Measurements from ENCODE around the gene CPN1.
A peak's percentile ranks its signal among the peaks of the same experiment; 100 is the strongest.

The CPN1 gene

DNA sequence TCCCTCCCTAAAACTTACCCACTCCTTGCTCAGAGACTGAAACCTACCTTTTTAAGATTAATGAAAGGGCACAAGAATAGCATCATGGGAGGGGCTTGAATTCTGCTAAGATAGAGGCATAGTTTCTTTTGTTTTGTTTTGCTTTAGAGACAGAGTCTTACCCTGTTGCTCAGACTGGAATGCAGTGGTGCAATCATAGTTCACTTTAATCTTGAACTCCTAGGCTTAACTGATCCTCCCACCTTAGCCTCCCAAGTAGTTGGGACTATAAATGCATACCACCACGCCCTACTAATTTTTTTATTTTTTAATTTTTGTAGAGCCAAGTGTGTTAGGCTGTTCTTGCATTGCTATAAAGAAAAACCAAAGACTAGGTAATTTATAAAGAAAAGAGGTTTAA lies 54.3 kb downstream of the CPN1 start:
- Histone ChIP-seq H3K18ac (ENCODE audit: low read length) (no peak overlapping the region), H3K36me3 (replicated peaks in 1 of 2; ENCODE audit: control insufficient read depth in 2 of 2, insufficient read depth in 2 of 2, low read length in 2 of 2) (no peaks in the 10 kb centered on the region), H3K4me2 (ENCODE audit: insufficient read depth, low read length, poor library complexity, severe bottlenecking) (no peak overlapping the region), H3K4ac (ENCODE audit: low read length) (no peak overlapping the region), H2BK120ac (ENCODE audit: low read depth, low read length) (no peak overlapping the region), H3K4me3 (ENCODE audit: low read length in 2 of 2) (no peak overlapping the region), H2BK12ac (ENCODE audit: low read length) (no peak overlapping the region), H2AK5ac (ENCODE audit: low read depth, low read length) (no peak overlapping the region), H3K27ac (replicated peaks; ENCODE audit: low read length) (no peak overlapping the region), H3K27me3 (ENCODE audit: control insufficient read depth in 3 of 3, insufficient read depth in 3 of 3, low read depth in 1 of 3, low read length in 3 of 3) (no peaks in the 10 kb centered on the region), H3K79me1 (ENCODE audit: low read depth, low read length) (no peaks in the 10 kb centered on the region), H2BK5ac (ENCODE audit: low read length) (no peak overlapping the region), H3K9me3 (replicated peaks in 1 of 2; ENCODE audit: control insufficient read depth in 2 of 2, insufficient read depth in 1 of 2, low read depth in 1 of 2, low read length in 2 of 2) (peaks cover 2 to 10% of the 10 kb centered on the region in 2 donors), H3K9ac (ENCODE audit: low read depth, low read length, poor library complexity) (no peak overlapping the region), H3K23ac (ENCODE audit: low read depth, low read length, poor library complexity) (no peak overlapping the region), H2BK15ac (ENCODE audit: low read length) (no peak overlapping the region), H2AFZ (ENCODE audit: low read length) (no peak overlapping the region), H4K91ac (ENCODE audit: low read depth, low read length, poor library complexity) (no peak overlapping the region), H3K14ac (ENCODE audit: low read length) (no peak overlapping the region), H4K8ac (ENCODE audit: low read depth, low read length) (no peak overlapping the region), H3K4me1 (ENCODE audit: control insufficient read depth in 2 of 2, insufficient read depth in 1 of 2, low read depth in 1 of 2, low read length in 2 of 2) (peaks cover 4 to 6% of the 10 kb centered on the region in 2 donors)
- no CpG with 5 or more reads among the region's 1 CpG for WGBS, 2 donors (ENCODE audit: extremely low coverage in 2 of 2, insufficient read length in 2 of 2, insufficient replicate concordance in 1 of 2)
- DNase-seq (ENCODE audit: low spot score), result no peak

DNA sequence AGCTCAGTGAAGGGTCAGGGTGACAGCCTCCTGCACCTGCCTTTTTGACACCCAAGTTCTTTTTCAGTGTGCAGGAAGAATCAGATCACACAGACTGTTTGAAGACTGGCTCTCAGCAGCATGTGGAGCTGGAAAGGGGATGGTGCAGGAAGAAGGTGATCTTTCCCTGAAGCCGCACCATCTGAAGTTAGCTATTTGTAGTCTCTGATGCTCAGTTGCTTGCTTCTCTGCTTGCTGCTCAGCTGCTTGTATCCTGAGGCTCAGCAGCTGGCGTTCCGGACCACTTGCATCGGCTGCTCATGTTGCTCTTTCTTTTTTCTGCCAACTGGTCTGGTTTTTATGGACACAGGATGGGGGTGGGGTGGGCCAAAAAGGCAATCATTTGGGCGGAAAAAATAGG lies 56.1 kb downstream of the CPN1 start:
- Histone ChIP-seq H3K36me3 (replicated peaks in 1 of 2; ENCODE audit: control insufficient read depth in 2 of 2, insufficient read depth in 2 of 2, low read length in 2 of 2) (no peaks in the 10 kb centered on the region), H2BK120ac (ENCODE audit: low read depth, low read length) (no peak overlapping the region), H2BK15ac (ENCODE audit: low read length) (no peak overlapping the region), H3K4ac (ENCODE audit: low read length) (no peak overlapping the region), H3K14ac (ENCODE audit: low read length) (no peak overlapping the region), H3K18ac (ENCODE audit: low read length) (no peak overlapping the region), H4K91ac (ENCODE audit: low read depth, low read length, poor library complexity) (no peak overlapping the region), H3K23ac (ENCODE audit: low read depth, low read length, poor library complexity) (no peak overlapping the region), H3K79me1 (ENCODE audit: low read depth, low read length) (no peaks in the 10 kb centered on the region), H2BK5ac (ENCODE audit: low read length) (no peak overlapping the region), H3K9ac (ENCODE audit: low read depth, low read length, poor library complexity) (no peak overlapping the region), H2BK12ac (ENCODE audit: low read length) (no peak overlapping the region), H4K8ac (ENCODE audit: low read depth, low read length) (no peak overlapping the region), H3K27ac (replicated peaks; ENCODE audit: low read length) (no peak overlapping the region), H2AFZ (ENCODE audit: low read length) (peak overlapping the region; percentile 24), H3K4me2 (ENCODE audit: insufficient read depth, low read length, poor library complexity, severe bottlenecking) (no peak overlapping the region), H3K4me1 (ENCODE audit: control insufficient read depth in 2 of 2, insufficient read depth in 1 of 2, low read depth in 1 of 2, low read length in 2 of 2) (peaks cover 4 to 6% of the 10 kb centered on the region in 2 donors), H3K27me3 (ENCODE audit: control insufficient read depth in 3 of 3, insufficient read depth in 3 of 3, low read depth in 1 of 3, low read length in 3 of 3) (no peaks in the 10 kb centered on the region), H3K9me3 (replicated peaks in 1 of 2; ENCODE audit: control insufficient read depth in 2 of 2, insufficient read depth in 1 of 2, low read depth in 1 of 2, low read length in 2 of 2) (peaks cover 2 to 10% of the 10 kb centered on the region in 2 donors), H3K4me3 (ENCODE audit: low read length in 2 of 2) (no peak overlapping the region), H2AK5ac (ENCODE audit: low read depth, low read length) (no peak overlapping the region)
- DNase-seq (ENCODE audit: low spot score), result no peak
- WGBS, 2 donors (ENCODE audit: extremely low coverage in 2 of 2, insufficient read length in 2 of 2, insufficient replicate concordance in 1 of 2), result no CpG with 5 or more reads among the region's 5 CpGs

DNA sequence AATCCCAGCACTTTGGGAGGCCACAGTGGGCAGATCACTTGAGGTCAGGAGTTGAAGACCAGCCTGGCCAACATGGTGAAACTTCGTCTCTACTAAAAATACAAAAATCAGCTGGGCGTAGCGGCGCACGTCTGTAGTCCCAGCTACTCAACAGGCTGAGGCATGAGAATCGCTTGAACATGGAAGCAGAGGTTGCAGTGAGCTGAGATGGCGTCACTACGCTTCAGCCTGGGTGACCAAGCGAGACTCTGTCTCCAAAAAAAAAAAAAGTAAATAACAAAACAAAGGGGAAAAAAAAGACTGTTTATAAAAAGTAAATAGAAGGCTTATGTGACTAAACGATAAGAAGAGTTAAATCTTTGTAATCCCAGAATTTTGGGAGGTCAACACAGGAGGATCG lies 56.9 kb downstream of the CPN1 start:
- no CpG with 5 or more reads among the region's 11 CpGs for WGBS, 2 donors (ENCODE audit: extremely low coverage in 2 of 2, insufficient read length in 2 of 2, insufficient replicate concordance in 1 of 2)
- Histone ChIP-seq H3K18ac (ENCODE audit: low read length) (no peak overlapping the region), H2BK5ac (ENCODE audit: low read length) (no peak overlapping the region)

DNA sequence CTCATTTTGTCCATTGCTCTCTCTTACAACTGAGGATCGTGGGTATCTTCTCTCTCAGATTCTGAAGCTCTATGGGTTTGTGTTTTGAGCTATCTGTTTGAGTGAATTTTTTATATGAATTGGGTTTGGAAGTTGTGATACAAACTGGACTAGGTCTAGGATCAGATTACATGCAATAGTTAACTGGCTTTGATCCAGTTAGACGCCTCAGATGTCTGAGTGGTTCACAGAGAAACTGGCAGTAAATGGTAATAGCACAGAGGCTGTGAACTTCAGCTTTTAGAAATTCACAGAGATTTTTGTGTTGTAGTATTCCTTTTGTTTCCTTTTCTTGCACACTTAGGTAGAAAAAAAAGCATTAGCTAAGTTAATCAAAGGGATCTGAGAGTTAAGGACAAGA lies 59.3 kb downstream of the CPN1 start:
- WGBS, 2 donors (ENCODE audit: extremely low coverage in 2 of 2, insufficient read length in 2 of 2, insufficient replicate concordance in 1 of 2), result no CpG with 5 or more reads among the region's 2 CpGs
- no peak overlapping the region for H2AK5ac ChIP-seq (ENCODE audit: low read depth, low read length)

More for the DNA sequence above, 56.9 kb downstream of the CPN1 start:
- no peak overlapping the region for H2AFZ ChIP-seq (ENCODE audit: low read length)
- no peak overlapping the region for H3K4ac ChIP-seq (ENCODE audit: low read length)
- no peak overlapping the region for H3K23ac ChIP-seq (ENCODE audit: low read depth, low read length, poor library complexity)
- no peak overlapping the region for H2AK5ac ChIP-seq (ENCODE audit: low read depth, low read length)
- no peak for DNase-seq (ENCODE audit: low spot score)
- H3K36me3 ChIP-seq (replicated peaks in 1 of 2; ENCODE audit: control insufficient read depth in 2 of 2, insufficient read depth in 2 of 2, low read length in 2 of 2), result no peaks in the 10 kb centered on the region
- H3K9ac ChIP-seq (ENCODE audit: low read depth, low read length, poor library complexity), result no peak overlapping the region
- H2BK12ac ChIP-seq (ENCODE audit: low read length), result no peak overlapping the region
- no peak overlapping the region for H4K91ac ChIP-seq (ENCODE audit: low read depth, low read length, poor library complexity)
- no peak overlapping the region for H3K4me2 ChIP-seq (ENCODE audit: insufficient read depth, low read length, poor library complexity, severe bottlenecking)
- no peak overlapping the region for H4K8ac ChIP-seq (ENCODE audit: low read depth, low read length)
- H3K4me3 ChIP-seq (ENCODE audit: low read length in 2 of 2), result no peak overlapping the region
- H3K14ac ChIP-seq (ENCODE audit: low read length), result no peak overlapping the region
- no peak overlapping the region for H2BK120ac ChIP-seq (ENCODE audit: low read depth, low read length)
- H3K4me1 ChIP-seq (ENCODE audit: control insufficient read depth in 2 of 2, insufficient read depth in 1 of 2, low read depth in 1 of 2, low read length in 2 of 2), result peaks cover 6 to 7% of the 10 kb centered on the region in 2 donors
- no peaks in the 10 kb centered on the region for H3K79me1 ChIP-seq (ENCODE audit: low read depth, low read length)
- no peak overlapping the region for H3K27ac ChIP-seq (replicated peaks; ENCODE audit: low read length)
- H2BK15ac ChIP-seq (ENCODE audit: low read length), result no peak overlapping the region
- H3K9me3 ChIP-seq (replicated peaks in 1 of 2; ENCODE audit: control insufficient read depth in 2 of 2, insufficient read depth in 1 of 2, low read depth in 1 of 2, low read length in 2 of 2), result peaks cover 2 to 10% of the 10 kb centered on the region in 2 donors
- H3K27me3 ChIP-seq (ENCODE audit: control insufficient read depth in 3 of 3, insufficient read depth in 3 of 3, low read depth in 1 of 3, low read length in 3 of 3), result no peaks in the 10 kb centered on the region

More for the DNA sequence above, 59.3 kb downstream of the CPN1 start:
- Histone ChIP-seq H2AFZ (ENCODE audit: low read length) (no peak overlapping the region), H3K4ac (ENCODE audit: low read length) (no peak overlapping the region), H3K27ac (replicated peaks; ENCODE audit: low read length) (no peak overlapping the region), H3K27me3 (ENCODE audit: control insufficient read depth in 3 of 3, insufficient read depth in 3 of 3, low read depth in 1 of 3, low read length in 3 of 3) (no peaks in the 10 kb centered on the region), H3K4me1 (ENCODE audit: control insufficient read depth in 2 of 2, insufficient read depth in 1 of 2, low read depth in 1 of 2, low read length in 2 of 2) (peaks cover 6 to 7% of the 10 kb centered on the region in 2 donors), H4K8ac (ENCODE audit: low read depth, low read length) (no peak overlapping the region), H3K18ac (ENCODE audit: low read length) (no peak overlapping the region), H2BK12ac (ENCODE audit: low read length) (no peak overlapping the region), H3K9me3 (replicated peaks in 1 of 2; ENCODE audit: control insufficient read depth in 2 of 2, insufficient read depth in 1 of 2, low read depth in 1 of 2, low read length in 2 of 2) (no peaks in the 10 kb centered on the region), H3K23ac (ENCODE audit: low read depth, low read length, poor library complexity) (no peak overlapping the region), H4K91ac (ENCODE audit: low read depth, low read length, poor library complexity) (no peak overlapping the region), H2BK120ac (ENCODE audit: low read depth, low read length) (no peak overlapping the region), H2BK15ac (ENCODE audit: low read length) (no peak overlapping the region), H3K36me3 (replicated peaks in 1 of 2; ENCODE audit: control insufficient read depth in 2 of 2, insufficient read depth in 2 of 2, low read length in 2 of 2) (no peaks in the 10 kb centered on the region), H3K79me1 (ENCODE audit: low read depth, low read length) (no peaks in the 10 kb centered on the region), H3K4me3 (ENCODE audit: low read length in 2 of 2) (no peak overlapping the region), H3K9ac (ENCODE audit: low read depth, low read length, poor library complexity) (no peak overlapping the region), H3K14ac (ENCODE audit: low read length) (no peak overlapping the region), H2BK5ac (ENCODE audit: low read length) (no peak overlapping the region), H3K4me2 (ENCODE audit: insufficient read depth, low read length, poor library complexity, severe bottlenecking) (no peak overlapping the region)
- no peak for DNase-seq (ENCODE audit: low spot score)

Data from neuronal stem cell (in vitro differentiated cells).